GM18909 (cell line): ENCODE results near the gene NCKAP5.

Experiments
- ATAC-seq: cut with Tn5 transposase; IDR thresholded peaks from one replicate; pipeline ENCODE4 v1.9.1; 2021; ENCODE audit warnings: mild to moderate bottlenecking; ENCODE audit not compliant: unreplicated experiment, poor library complexity

NCKAP5 gene

GRCh38 chr2:133409581-133410285 lies 158.5 kb downstream of the NCKAP5 start:
- ATAC-seq = no peak

- no peak for ATAC-seq
These were observed 159.6 kb downstream of the NCKAP5 start for GRCh38 chr2:133408671-133409070.

GRCh38 chr2:133407341-133407740 lies 160.9 kb downstream of the NCKAP5 start:
- no peak for ATAC-seq

- no peak for ATAC-seq
These were observed 163.0 kb downstream of the NCKAP5 start for GRCh38 chr2:133405252-133405651.

GRCh38 chr2:133400411-133400810 lies 167.9 kb downstream of the NCKAP5 start:
- ATAC-seq = no peak

- no peak for ATAC-seq
These were observed 174.4 kb downstream of the NCKAP5 start for GRCh38 chr2:133393895-133394294.

GRCh38 chr2:133390156-133390555 lies 178.1 kb downstream of the NCKAP5 start:
- no peak for ATAC-seq

- ATAC-seq = no peak
These were observed 178.7 kb downstream of the NCKAP5 start for GRCh38 chr2:133389569-133389968.

- no peak for ATAC-seq
These were observed 185.7 kb downstream of the NCKAP5 start for GRCh38 chr2:133382566-133382965.

GRCh38 chr2:133380991-133381390 lies 187.3 kb downstream of the NCKAP5 start:
- ATAC-seq = no peak

- ATAC-seq = no peak
These were observed 189.2 kb downstream of the NCKAP5 start for GRCh38 chr2:133378928-133379549.

GRCh38 chr2:133378386-133378785 lies 189.9 kb downstream of the NCKAP5 start:
- no peak for ATAC-seq

- ATAC-seq = no peak
These were observed 190.7 kb downstream of the NCKAP5 start for GRCh38 chr2:133377599-133377998.

GRCh38 chr2:133377021-133377481 lies 191.2 kb downstream of the NCKAP5 start:
- ATAC-seq = no peak

- ATAC-seq = no peak
These were observed 193.5 kb downstream of the NCKAP5 start for GRCh38 chr2:133374781-133375180.

- no peak for ATAC-seq
These were observed 197.0 kb downstream of the NCKAP5 start for GRCh38 chr2:133371286-133371685.

GRCh38 chr2:133369901-133370658 lies 198.2 kb downstream of the NCKAP5 start:
- ATAC-seq = no peak

GRCh38 chr2:133365117-133365516 lies 203.1 kb downstream of the NCKAP5 start:
- no peak for ATAC-seq

- no peak for ATAC-seq
These were observed 203.6 kb downstream of the NCKAP5 start for GRCh38 chr2:133364636-133365035.

- no peak for ATAC-seq
These were observed 204.4 kb downstream of the NCKAP5 start for GRCh38 chr2:133363884-133364283.

- ATAC-seq = no peak
These were observed 206.2 kb downstream of the NCKAP5 start for GRCh38 chr2:133362061-133362476.
